Measurements from ENCODE around the gene GPC5.

DNA sequence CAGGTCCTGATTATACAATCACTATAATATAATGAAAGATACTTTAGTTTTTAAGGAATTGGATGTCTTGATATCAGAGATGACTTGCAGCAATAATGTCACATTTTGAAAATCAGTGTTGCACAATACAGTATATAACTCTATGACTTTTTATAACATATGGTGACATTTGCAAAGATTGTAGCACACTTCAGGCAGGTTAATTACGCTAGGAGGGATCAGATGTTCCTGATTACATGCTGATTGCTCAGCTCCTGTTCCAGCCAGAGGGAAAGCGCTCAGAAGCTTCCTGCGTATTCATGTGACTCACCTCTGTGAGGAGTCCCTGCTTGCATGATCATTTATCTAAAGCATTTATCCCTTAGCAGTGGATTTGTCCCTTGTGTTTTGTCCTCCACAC is 265.6 kb downstream of the GPC5 start:
- TF ChIP-seq, protein P1, sequence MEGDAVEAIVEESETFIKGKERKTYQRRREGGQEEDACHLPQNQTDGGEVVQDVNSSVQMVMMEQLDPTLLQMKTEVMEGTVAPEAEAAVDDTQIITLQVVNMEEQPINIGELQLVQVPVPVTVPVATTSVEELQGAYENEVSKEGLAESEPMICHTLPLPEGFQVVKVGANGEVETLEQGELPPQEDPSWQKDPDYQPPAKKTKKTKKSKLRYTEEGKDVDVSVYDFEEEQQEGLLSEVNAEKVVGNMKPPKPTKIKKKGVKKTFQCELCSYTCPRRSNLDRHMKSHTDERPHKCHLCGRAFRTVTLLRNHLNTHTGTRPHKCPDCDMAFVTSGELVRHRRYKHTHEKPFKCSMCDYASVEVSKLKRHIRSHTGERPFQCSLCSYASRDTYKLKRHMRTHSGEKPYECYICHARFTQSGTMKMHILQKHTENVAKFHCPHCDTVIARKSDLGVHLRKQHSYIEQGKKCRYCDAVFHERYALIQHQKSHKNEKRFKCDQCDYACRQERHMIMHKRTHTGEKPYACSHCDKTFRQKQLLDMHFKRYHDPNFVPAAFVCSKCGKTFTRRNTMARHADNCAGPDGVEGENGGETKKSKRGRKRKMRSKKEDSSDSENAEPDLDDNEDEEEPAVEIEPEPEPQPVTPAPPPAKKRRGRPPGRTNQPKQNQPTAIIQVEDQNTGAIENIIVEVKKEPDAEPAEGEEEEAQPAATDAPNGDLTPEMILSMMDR (IDR thresholded peaks at IDR 0.05) = no peak
- TF ChIP-seq EZH2 (IDR thresholded peaks at IDR 0.05) (no peak), EZH2phosphoT487 (IDR thresholded peaks at IDR 0.05) (no peak)
